Measurements from ENCODE around the gene SMARCC2. TPM values are rescaled to one million over a fixed set of nuclear protein-coding genes. Genes with fewer than 3 reads are reported as not detected.

SMARCC2 gene
- total and polyA plus RNA-seq, 2 of the 13 experiments (the other 11 are each of a cell fraction or from before 2014, with no cell fraction given) = 21.3 to 24.1 TPM

- TF ChIP-seq JUNB (CRISPR knock-in tag; IDR thresholded peaks at IDR 0.05; ENCODE audit: borderline replicate concordance) (no peak), ZNF839 (CRISPR knock-in tag; IDR thresholded peaks at IDR 0.05; ENCODE audit: borderline replicate concordance) (0 out of 2 replicates have a peak, but pooled peaks have one; percentile 41), RCOR2 (CRISPR knock-in tag; IDR thresholded peaks at IDR 0.05) (no peak), ZNF24 (IDR thresholded peaks at IDR 0.05) (peak; percentile 91), ZNF224 (CRISPR knock-in tag; IDR thresholded peaks at IDR 0.05) (0 out of 2 replicates have a peak, but pooled peaks have one; percentile 17), YEATS4 (CRISPR knock-in tag; IDR thresholded peaks at IDR 0.05; ENCODE audit: borderline replicate concordance) (peak; percentile 41; the same call in 1 of the 2 replicates), NRL (CRISPR knock-in tag; IDR thresholded peaks at IDR 0.05; ENCODE audit: borderline replicate concordance) (0 out of 2 replicates have a peak, but pooled peaks have one; percentile 38), BORCS8-MEF2B (CRISPR knock-in tag; IDR thresholded peaks at IDR 0.05) (peak; percentile 66; the same call in 1 of the 2 replicates), KDM1A (CRISPR knock-in tag; IDR thresholded peaks at IDR 0.05) (peak; percentile 42; the same call in 1 of the 2 replicates), PRPF4 (IDR thresholded peaks at IDR 0.05; ENCODE audit: low read depth, low read length, poor library complexity, severe bottlenecking) (peak; percentile 65), MBNL3 (CRISPR knock-in tag; conservative IDR thresholded peaks at IDR 0.05) (no peak), WIZ (CRISPR knock-in tag; IDR thresholded peaks at IDR 0.05) (0 out of 2 replicates have a peak, but pooled peaks have one; percentile 51), ERF (CRISPR knock-in tag; IDR thresholded peaks at IDR 0.05) (peak; percentile 79; the same call in 1 of the 2 replicates), ZNF564 (CRISPR knock-in tag; IDR thresholded peaks at IDR 0.05) (no peak), ZNF101 (CRISPR knock-in tag; IDR thresholded peaks at IDR 0.05; ENCODE audit: borderline replicate concordance, low read depth) (no peak), ZBTB38 (CRISPR knock-in tag; IDR thresholded peaks at IDR 0.05) (no peak), ZNF790 (CRISPR knock-in tag; IDR thresholded peaks at IDR 0.05; ENCODE audit: borderline replicate concordance) (0 out of 2 replicates have a peak, but pooled peaks have one; percentile 63), SAFB2 (CRISPR knock-in tag; IDR thresholded peaks at IDR 0.05; ENCODE audit: borderline replicate concordance, low read depth) (no peak; the same call in 1 of the 2 replicates), DBP (CRISPR knock-in tag; IDR thresholded peaks at IDR 0.05; ENCODE audit: not compliant biosample characterization) (peak; percentile 71), RARA (CRISPR knock-in tag; IDR thresholded peaks at IDR 0.05) (no peak), NFKB2 (CRISPR knock-in tag; IDR thresholded peaks at IDR 0.05; ENCODE audit: borderline replicate concordance) (peak; percentile 67; the same call in 1 of the 2 replicates), ZNF589 (CRISPR knock-in tag; conservative IDR thresholded peaks at IDR 0.05) (0 out of 2 replicates have a peak, but pooled peaks have one; percentile 56), ZNF761 (CRISPR knock-in tag; conservative IDR thresholded peaks at IDR 0.05) (no peak; the same call in 1 of the 2 replicates)
- TF ChIP-seq, protein P1, sequence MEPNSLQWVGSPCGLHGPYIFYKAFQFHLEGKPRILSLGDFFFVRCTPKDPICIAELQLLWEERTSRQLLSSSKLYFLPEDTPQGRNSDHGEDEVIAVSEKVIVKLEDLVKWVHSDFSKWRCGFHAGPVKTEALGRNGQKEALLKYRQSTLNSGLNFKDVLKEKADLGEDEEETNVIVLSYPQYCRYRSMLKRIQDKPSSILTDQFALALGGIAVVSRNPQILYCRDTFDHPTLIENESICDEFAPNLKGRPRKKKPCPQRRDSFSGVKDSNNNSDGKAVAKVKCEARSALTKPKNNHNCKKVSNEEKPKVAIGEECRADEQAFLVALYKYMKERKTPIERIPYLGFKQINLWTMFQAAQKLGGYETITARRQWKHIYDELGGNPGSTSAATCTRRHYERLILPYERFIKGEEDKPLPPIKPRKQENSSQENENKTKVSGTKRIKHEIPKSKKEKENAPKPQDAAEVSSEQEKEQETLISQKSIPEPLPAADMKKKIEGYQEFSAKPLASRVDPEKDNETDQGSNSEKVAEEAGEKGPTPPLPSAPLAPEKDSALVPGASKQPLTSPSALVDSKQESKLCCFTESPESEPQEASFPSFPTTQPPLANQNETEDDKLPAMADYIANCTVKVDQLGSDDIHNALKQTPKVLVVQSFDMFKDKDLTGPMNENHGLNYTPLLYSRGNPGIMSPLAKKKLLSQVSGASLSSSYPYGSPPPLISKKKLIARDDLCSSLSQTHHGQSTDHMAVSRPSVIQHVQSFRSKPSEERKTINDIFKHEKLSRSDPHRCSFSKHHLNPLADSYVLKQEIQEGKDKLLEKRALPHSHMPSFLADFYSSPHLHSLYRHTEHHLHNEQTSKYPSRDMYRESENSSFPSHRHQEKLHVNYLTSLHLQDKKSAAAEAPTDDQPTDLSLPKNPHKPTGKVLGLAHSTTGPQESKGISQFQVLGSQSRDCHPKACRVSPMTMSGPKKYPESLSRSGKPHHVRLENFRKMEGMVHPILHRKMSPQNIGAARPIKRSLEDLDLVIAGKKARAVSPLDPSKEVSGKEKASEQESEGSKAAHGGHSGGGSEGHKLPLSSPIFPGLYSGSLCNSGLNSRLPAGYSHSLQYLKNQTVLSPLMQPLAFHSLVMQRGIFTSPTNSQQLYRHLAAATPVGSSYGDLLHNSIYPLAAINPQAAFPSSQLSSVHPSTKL (CRISPR knock-in tag; IDR thresholded peaks at IDR 0.05) = peak; percentile 46
- TF ChIP-seq, protein P2, sequence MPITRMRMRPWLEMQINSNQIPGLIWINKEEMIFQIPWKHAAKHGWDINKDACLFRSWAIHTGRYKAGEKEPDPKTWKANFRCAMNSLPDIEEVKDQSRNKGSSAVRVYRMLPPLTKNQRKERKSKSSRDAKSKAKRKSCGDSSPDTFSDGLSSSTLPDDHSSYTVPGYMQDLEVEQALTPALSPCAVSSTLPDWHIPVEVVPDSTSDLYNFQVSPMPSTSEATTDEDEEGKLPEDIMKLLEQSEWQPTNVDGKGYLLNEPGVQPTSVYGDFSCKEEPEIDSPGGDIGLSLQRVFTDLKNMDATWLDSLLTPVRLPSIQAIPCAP (CRISPR knock-in tag; IDR thresholded peaks at IDR 0.05; ENCODE audit: low read depth) = peak; percentile 25; the same call in 1 of the 2 replicates
These were observed 823 bp upstream of the SMARCC2 start (continued) for GRCh38 chr12:56189918-56190694.
